HFFc6 (cell line): ENCODE data around the gene TMEM50B. TPM values are rescaled to one million over a fixed set of nuclear protein-coding genes. Genes with fewer than 3 reads are reported as not detected.

Experiments used
- DNase-seq: peaks from one replicate; pipeline ENCODE4 v3.0.0-alpha.2; 2018
- H3K27ac Mint-ChIP-seq: 2 replicates; pipeline ENCODE4 v1.8.0; 2020; ENCODE audit warnings: mild to moderate bottlenecking, mixed read lengths
- H3K27me3 Mint-ChIP-seq: 2 replicates; pipeline ENCODE4 v1.8.0; 2021; ENCODE audit warnings: mild to moderate bottlenecking, moderate library complexity, mixed read lengths; ENCODE audit not compliant: insufficient read depth
- H3K36me3 Mint-ChIP-seq: 2 replicates; pipeline ENCODE4 v1.8.0; 2021; ENCODE audit warnings: low read depth, mixed read lengths
- H3K4me1 Mint-ChIP-seq: 2 replicates; pipeline ENCODE4 v1.8.0; 2020; ENCODE audit warnings: low read depth, mixed read lengths
- H3K4me3 Mint-ChIP-seq: 2 replicates; pipeline ENCODE4 v1.8.0; 2020; ENCODE audit warnings: mild to moderate bottlenecking, moderate library complexity, mixed read lengths
- H3K9me3 Mint-ChIP-seq: 2 replicates; pipeline ENCODE4 v1.8.0; 2020; ENCODE audit warnings: mild to moderate bottlenecking, mixed read lengths
- total RNA-seq, 6 experiments: library from RNA; stranded (reverse); fragmentation: NEBNext Ultra II Directional; extraction: Animal tissue kit (Norgen Biotek cat#: 25700); gene quantifications; 2 replicates in 1 of 6; 3 replicates in 5 of 6; pipeline ENCODE4 v1.2.3, GENCODE V29; 2021
- TF ChIP-seq, protein P1 (sequence below): fragments of 200-600 bp; sonication (generic); IDR thresholded peaks from 2 replicates; pipeline ENCODE4 v1.5.0; 2021; ENCODE audit warnings: antibody characterized with exemption, mild to moderate bottlenecking

TMEM50B gene
- total RNA-seq, 6 experiments from 2014 or later: 22.9 to 30.3 (median 24.5) TPM

DNA sequence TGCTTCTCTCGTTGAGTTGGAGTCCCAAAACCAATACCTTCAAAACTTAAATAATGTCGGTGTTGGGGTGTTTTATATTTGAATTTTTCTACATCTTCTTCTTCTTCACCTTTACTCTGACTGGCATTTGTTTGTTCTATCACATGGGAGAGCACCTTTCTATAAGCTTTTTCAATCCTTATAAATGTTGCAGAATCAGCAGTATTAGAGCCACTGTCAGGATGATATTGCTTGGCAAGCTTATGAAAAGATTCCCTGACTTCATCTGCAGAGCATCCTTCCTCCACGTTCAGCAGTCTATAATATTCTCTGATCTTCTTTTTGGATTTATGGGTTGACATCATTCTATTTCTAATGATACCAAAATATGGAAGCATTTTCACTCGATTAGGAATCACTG lies 9.2 kb upstream of the TMEM50B start:
- no peak for DNase-seq
- peaks cover 14% of the 10 kb centered on the region for H3K4me1 Mint-ChIP-seq
- no peaks in the 10 kb centered on the region for H3K27me3 Mint-ChIP-seq
- H3K36me3 Mint-ChIP-seq: no peaks in the 10 kb centered on the region
- H3K27ac Mint-ChIP-seq: no peak overlapping the region
- no peak overlapping the region for H3K4me3 Mint-ChIP-seq
- H3K9me3 Mint-ChIP-seq: no peaks in the 10 kb centered on the region
- TF ChIP-seq, protein P1, sequence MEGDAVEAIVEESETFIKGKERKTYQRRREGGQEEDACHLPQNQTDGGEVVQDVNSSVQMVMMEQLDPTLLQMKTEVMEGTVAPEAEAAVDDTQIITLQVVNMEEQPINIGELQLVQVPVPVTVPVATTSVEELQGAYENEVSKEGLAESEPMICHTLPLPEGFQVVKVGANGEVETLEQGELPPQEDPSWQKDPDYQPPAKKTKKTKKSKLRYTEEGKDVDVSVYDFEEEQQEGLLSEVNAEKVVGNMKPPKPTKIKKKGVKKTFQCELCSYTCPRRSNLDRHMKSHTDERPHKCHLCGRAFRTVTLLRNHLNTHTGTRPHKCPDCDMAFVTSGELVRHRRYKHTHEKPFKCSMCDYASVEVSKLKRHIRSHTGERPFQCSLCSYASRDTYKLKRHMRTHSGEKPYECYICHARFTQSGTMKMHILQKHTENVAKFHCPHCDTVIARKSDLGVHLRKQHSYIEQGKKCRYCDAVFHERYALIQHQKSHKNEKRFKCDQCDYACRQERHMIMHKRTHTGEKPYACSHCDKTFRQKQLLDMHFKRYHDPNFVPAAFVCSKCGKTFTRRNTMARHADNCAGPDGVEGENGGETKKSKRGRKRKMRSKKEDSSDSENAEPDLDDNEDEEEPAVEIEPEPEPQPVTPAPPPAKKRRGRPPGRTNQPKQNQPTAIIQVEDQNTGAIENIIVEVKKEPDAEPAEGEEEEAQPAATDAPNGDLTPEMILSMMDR: no peak

DNA sequence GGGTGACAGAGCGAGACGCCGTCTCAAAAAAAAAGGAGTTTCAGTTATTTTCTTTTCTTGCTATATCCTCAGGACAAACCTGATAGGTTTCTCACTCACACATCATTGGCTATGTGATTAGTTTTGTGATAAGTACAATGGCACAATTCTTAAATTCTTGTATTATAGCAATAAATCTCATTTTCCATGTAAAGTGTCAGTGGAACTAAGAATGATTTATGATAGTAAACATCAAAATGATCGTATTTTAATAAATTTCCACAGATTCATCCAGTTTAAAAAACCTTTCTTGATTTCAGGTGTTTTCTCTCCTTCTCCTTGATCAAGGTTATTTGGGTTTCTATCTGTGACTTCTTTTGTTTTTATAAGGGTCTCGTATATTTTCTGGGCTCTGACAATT lies 8.2 kb upstream of the TMEM50B start:
- no peak overlapping the region for H3K4me3 Mint-ChIP-seq
- H3K4me1 Mint-ChIP-seq: peaks cover 14% of the 10 kb centered on the region
- H3K36me3 Mint-ChIP-seq: no peaks in the 10 kb centered on the region
- H3K27ac Mint-ChIP-seq: no peak overlapping the region
- TF ChIP-seq, protein P1: no peak
- no peaks in the 10 kb centered on the region for H3K27me3 Mint-ChIP-seq
- H3K9me3 Mint-ChIP-seq: no peaks in the 10 kb centered on the region
- no peak for DNase-seq

DNA sequence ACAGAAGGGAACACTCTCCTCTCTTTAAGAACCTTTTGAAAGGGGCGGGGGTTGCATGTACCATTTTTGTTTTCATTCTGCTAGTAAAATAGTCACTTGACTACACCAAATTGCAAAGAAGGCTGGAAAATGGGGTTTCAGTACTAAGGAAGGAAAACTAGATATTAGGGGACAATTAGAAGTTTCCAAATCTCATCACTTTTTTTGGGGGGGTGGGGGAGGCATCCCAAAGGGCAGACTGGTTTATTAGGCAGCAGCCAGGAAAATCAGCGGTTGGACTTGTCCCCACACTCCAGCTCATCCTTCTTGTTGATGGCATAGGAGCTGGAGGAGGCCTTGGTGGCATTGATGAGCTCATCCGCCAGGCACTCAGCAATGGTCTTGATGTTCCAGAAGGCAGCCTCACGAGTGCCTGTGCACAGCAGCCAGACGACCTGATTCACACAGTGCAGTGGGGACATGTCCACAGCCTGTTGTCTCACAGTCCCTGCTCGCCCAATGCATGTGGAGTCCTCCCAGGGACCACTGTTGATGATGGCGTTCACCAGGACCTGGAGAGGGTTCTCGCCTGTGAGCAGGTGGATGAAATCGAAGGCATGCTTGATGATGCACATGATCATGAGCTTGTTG lies 1.7 kb upstream of the TMEM50B start:
- TF ChIP-seq, protein P1: no peak
- Mint-ChIP-seq H3K36me3 (no peaks in the 10 kb centered on the region), H3K4me1 (peaks cover 19% of the 10 kb centered on the region), H3K27ac (no peak overlapping the region), H3K9me3 (no peaks in the 10 kb centered on the region), H3K27me3 (peaks cover 4% of the 10 kb centered on the region), H3K4me3 (peak overlapping the region; percentile 96)
- DNase-seq: no peak

DNA sequence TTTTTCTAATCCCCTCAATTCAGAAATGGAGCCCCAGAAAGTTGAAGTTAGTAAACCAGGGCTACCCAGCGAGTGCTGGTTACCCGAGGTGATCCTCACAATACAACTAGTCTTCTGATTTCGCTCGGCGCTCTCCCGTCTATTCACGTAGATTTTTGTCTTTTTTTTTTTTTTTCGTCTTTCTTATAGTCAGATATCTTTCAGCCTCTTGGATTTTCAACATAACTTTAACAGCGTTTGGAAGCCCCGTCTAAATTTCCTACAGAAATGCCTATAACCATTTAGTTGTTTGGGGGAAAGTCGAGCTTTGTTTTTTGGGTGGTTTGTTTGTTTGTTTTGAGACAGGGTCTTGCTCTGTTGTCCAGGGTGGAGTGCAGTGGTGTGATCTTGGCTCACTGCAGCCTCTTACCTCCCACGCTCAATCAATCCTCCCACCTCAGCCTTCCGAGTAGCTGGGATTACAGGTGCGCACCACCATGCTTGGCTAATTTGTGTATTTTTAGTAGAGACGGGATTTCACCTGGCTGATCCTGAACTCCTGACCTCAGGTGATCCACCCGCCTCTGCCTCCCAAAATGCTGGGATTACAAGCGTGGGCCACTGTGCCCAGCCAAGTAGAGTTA lies 818 bp upstream of the TMEM50B start:
- no peak for DNase-seq
- TF ChIP-seq, protein P1: no peak
- peaks cover 4% of the 10 kb centered on the region for H3K27me3 Mint-ChIP-seq
- H3K4me3 Mint-ChIP-seq: peak overlapping the region; percentile 96
- H3K36me3 Mint-ChIP-seq: no peaks in the 10 kb centered on the region
- H3K27ac Mint-ChIP-seq: peak overlapping the region; percentile 94
- H3K4me1 Mint-ChIP-seq: peaks cover 19% of the 10 kb centered on the region
- no peaks in the 10 kb centered on the region for H3K9me3 Mint-ChIP-seq

DNA sequence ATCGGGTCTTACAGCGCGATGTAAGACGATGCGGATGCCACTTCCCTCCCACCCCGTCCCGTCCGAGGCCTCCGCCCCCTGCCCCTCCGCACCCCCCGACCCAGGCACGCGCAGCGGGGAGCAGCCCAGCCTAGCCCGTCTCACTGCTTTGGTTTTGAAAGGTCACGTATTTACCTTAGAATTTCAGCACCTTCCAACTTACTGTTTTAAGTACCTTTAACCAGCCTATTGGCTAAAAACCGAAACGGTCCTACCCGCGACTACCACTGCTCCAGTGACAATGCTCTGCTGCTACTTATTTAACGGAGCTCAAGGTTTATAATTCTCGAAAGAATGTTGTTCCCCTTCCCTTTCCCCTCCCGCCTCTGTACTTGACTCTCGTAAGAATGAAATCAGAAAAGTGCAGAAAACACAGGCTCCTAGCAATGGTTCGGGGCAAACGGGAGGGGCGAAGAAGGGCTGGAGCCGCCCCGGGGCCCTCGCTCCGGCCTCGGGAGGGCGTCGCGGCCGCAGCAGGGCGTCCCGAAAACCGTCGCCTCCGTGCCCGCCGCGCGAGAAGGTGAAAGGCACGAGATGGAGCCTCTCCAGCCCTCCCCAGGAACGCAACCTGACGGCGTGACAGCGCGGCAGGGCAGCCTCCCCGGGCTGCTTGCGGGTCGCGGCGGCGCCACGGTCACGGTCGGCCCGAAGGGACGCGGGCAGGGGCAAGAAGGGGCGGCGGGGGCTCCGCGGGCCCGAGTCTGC lies 667 bp downstream of the TMEM50B start:
- peak; percentile 23 for DNase-seq
- peak overlapping the region; percentile 77 for H3K27ac Mint-ChIP-seq
- H3K4me3 Mint-ChIP-seq: peak overlapping the region; percentile 97
- no peaks in the 10 kb centered on the region for H3K9me3 Mint-ChIP-seq
- TF ChIP-seq, protein P1: no peak; the same call in 1 of the 2 replicates
- peaks cover 19% of the 10 kb centered on the region for H3K4me1 Mint-ChIP-seq
- no peaks in the 10 kb centered on the region for H3K36me3 Mint-ChIP-seq
- peaks cover 4% of the 10 kb centered on the region for H3K27me3 Mint-ChIP-seq
